PC-9 (cell line): ENCODE results near the gene FAM78B. TPM values are rescaled to one million over a fixed set of nuclear protein-coding genes. Genes with fewer than 3 reads are reported as not detected.

Source experiments
- BruUV-seq: library from RNA; stranded (reverse); fragments of 400-500 nt; replicated peaks from 2 replicates; lab custom pipeline; 2021; lab: Mats Ljungman, UMichigan
- CTCF ChIA-PET: fragments of 300-600 bp; sonication (Branson Sonifier 250); formaldehyde crosslinking; loops from one replicate; lab custom pipeline; 2022; ENCODE audit warnings: antibody characterized with exemption; lab: Charles Lee
- POLR2A ChIA-PET: fragments of 300-600 bp; sonication (Branson Sonifier 250); formaldehyde crosslinking; loops from one replicate; lab custom pipeline; 2022; ENCODE audit warnings: antibody characterized with exemption; ENCODE audit not compliant: unreplicated experiment; lab: Charles Lee
- DNase-seq, 2 experiments: peaks; one replicate each; pipeline versions ENCODE4 v3.0.0 to v3.0.0-alpha.2; 2015 to 2022; ENCODE audit warnings: mixed read lengths in 1 of 2
- H2AFZ ChIP-seq: fragments of 200-600 bp; sonication (generic); 2 replicates; pipeline ENCODE4 v1.8.1; 2017; ENCODE audit warnings: antibody characterized with exemption
- H3F3A ChIP-seq: fragments of 200-600 bp; sonication (generic); 2 replicates; pipeline ENCODE4 v1.8.1; 2017; ENCODE audit warnings: antibody characterized with exemption, mild to moderate bottlenecking, low read depth; ENCODE audit not compliant: insufficient read depth
- H3K27ac ChIP-seq: fragments of 200-600 bp; sonication (generic); 2 replicates; pipeline ENCODE4 v1.6.1; 2016; ENCODE audit warnings: mixed run types
- H3K27me3 ChIP-seq: fragments of 200-600 bp; sonication (generic); 2 replicates; pipeline ENCODE4 v1.6.1; 2016; ENCODE audit warnings: low read depth, mixed run types; ENCODE audit not compliant: insufficient read depth
- H3K36me3 ChIP-seq: fragments of 200-600 bp; sonication (generic); 2 replicates; pipeline ENCODE4 v1.6.1; 2016; ENCODE audit warnings: low read depth, mixed run types
- H3K4me1 ChIP-seq: fragments of 200-600 bp; sonication (generic); replicated peaks from 2 replicates; pipeline ENCODE4 v1.6.1; 2016; ENCODE audit warnings: mixed run types; ENCODE audit not compliant: insufficient read depth
- H3K4me2 ChIP-seq: fragments of 200-600 bp; sonication (generic); 2 replicates; pipeline ENCODE4 v1.6.1; 2017; ENCODE audit warnings: mixed run types
- H3K4me3 ChIP-seq: fragments of 200-600 bp; sonication (generic); 2 replicates; pipeline ENCODE4 v1.6.1; 2016; ENCODE audit warnings: mixed run types
- H3K79me2 ChIP-seq: fragments of 200-600 bp; sonication (generic); 2 replicates; pipeline ENCODE4 v1.6.1; 2017; ENCODE audit warnings: low read depth, mixed run types
- H3K9me2 ChIP-seq: fragments of 200-600 bp; sonication (generic); 2 replicates; pipeline ENCODE4 v1.8.1; 2017; ENCODE audit warnings: mild to moderate bottlenecking; ENCODE audit not compliant: insufficient read depth
- H3K9me3 ChIP-seq: fragments of 200-600 bp; sonication (generic); 2 replicates; pipeline ENCODE4 v1.8.1; 2016; ENCODE audit warnings: low read depth; ENCODE audit not compliant: insufficient read depth
- H4K20me1 ChIP-seq: fragments of 200-600 bp; sonication (generic); 2 replicates; pipeline ENCODE4 v1.8.1; 2017; ENCODE audit not compliant: insufficient read depth
- EZH2 ChIP-seq: fragments of 200-600 bp; sonication (generic); IDR thresholded peaks from 2 replicates; pipeline ENCODE4 v1.8.0; 2017; ENCODE audit warnings: antibody characterized with exemption, low read depth
- intact Hi-C: fragments of 100-400 bp; cut with micrococcal nuclease; formaldehyde crosslinking; loops from one replicate; pipeline ENCODE4 v1.10.0; 2022; ENCODE audit not compliant: unreplicated experiment
- total RNA-seq: library from RNA; stranded (reverse); gene quantifications from 2 replicates; pipeline ENCODE4 v1.2.3, GENCODE V29; 2021
- TF ChIP-seq, protein P1 (sequence below): fragments of 200-600 bp; sonication (generic); conservative IDR thresholded peaks from 2 replicates; pipeline ENCODE4 v1.6.1; 2017; ENCODE audit warnings: mixed run types, antibody characterized with exemption, mild to moderate bottlenecking, moderate library complexity

FAM78B gene
- total RNA-seq, 1 experiment from 2014 or later, result not detected

DNA sequence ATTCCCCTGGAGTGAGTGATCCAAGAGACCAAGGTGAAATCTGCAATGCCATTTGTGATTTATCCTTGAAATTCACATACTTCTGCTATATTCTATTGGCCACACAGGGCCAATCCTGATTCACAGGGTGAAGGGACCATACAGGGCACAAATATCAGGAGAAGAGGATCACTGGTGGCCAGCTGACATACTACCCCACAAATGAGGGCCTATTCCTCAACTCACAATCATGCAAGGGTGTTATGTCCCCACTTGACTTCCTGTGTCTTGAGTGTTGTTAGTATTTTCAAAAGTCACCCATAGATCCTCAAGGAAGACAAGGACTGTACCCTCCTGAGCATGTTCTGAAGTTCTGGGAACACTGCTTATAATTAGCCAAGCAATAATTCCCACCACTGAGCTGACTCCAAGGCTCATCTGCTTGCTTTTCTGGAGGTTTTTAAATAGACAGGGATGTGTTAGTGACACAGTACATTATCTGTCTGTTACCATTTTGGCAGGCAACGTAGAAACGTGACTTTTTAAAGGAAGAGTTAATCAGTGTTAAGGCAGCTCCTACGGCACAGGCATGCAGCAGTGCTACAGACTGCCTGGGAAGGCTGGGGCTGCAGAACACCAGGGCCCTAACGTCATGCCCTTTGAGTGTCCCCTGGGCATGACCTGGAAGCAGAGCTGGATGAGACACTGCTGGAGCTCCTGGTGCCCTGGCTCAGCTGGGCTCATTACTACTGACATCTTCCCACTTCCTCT lies 137.4 kb downstream of the FAM78B start:
- Histone ChIP-seq H4K20me1 (no peaks in the 10 kb centered on the region), H3K79me2 (no peaks in the 10 kb centered on the region), H3K36me3 (no peaks in the 10 kb centered on the region), H3K4me3 (no peak overlapping the region), H3K9me2 (0 out of 2 replicates have a peak, but pooled peaks cover 6% of the 10 kb centered on the region), H3K27ac (no peak overlapping the region), H3F3A (no peaks in the 10 kb centered on the region), H3K4me1 (no peaks in the 10 kb centered on the region), H3K9me3 (no peaks in the 10 kb centered on the region), H2AFZ (no peak overlapping the region), H3K27me3 (no peaks in the 10 kb centered on the region; the same call in 1 of the 2 replicates), H3K4me2 (no peak overlapping the region)
- TF ChIP-seq, protein P1, sequence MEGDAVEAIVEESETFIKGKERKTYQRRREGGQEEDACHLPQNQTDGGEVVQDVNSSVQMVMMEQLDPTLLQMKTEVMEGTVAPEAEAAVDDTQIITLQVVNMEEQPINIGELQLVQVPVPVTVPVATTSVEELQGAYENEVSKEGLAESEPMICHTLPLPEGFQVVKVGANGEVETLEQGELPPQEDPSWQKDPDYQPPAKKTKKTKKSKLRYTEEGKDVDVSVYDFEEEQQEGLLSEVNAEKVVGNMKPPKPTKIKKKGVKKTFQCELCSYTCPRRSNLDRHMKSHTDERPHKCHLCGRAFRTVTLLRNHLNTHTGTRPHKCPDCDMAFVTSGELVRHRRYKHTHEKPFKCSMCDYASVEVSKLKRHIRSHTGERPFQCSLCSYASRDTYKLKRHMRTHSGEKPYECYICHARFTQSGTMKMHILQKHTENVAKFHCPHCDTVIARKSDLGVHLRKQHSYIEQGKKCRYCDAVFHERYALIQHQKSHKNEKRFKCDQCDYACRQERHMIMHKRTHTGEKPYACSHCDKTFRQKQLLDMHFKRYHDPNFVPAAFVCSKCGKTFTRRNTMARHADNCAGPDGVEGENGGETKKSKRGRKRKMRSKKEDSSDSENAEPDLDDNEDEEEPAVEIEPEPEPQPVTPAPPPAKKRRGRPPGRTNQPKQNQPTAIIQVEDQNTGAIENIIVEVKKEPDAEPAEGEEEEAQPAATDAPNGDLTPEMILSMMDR, result no peak
- no peak for DNase-seq
- intact Hi-C loops, result no loop called here
- ChIA-PET CTCF (no interaction called here), POLR2A (no interaction called here)
- BruUV-seq, result no TSS peak

DNA sequence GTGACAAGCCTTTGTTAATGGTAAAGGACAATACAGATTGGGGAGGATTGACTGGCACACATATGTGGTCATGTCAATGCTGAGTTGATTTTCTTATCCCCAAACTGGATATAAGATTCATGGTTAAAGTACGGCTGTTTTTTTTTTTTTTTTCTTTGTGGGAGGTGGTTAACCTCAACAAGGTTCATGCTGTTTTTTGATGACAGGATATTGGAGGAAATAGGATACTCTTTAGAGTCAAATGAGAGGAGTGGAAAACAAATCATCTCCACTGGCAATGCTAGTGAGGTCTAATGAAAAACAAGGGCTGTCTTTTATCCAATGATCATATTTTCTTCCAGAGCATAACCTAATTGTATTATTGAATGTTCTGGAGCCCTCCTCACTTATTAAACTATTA lies 140.2 kb downstream of the FAM78B start:
- TF ChIP-seq, protein P1, result no peak
- no peak for TF ChIP-seq EZH2
- no TSS peak for BruUV-seq
- H3K27me3 ChIP-seq, result no peaks in the 10 kb centered on the region; the same call in 1 of the 2 replicates

DNA sequence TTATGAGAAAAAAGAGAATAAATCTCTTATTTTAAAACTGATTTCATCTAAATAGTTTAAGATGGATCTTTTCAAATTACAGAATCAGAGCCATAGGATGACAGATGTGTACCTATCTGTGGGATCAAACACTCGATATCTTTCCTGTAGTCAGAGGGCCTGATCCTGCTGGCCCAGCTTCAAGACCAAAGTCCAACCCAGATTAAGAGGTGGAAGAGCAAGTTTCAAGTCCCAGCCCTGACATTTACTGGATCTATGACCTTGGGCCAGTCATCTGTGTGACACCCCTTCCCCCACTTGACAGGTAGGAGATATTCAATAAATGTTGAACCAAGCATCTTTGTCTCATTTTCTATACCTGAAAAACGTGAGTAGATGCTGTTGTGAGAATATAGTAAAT lies 140.7 kb downstream of the FAM78B start:
- intact Hi-C loops, result no loop called here
- BruUV-seq, result no TSS peak
- H3K4me3 ChIP-seq, result no peak overlapping the region

More for the DNA sequence above, 140.2 kb downstream of the FAM78B start:
- CTCF ChIA-PET, result no interaction called here
- Histone ChIP-seq H3F3A (no peaks in the 10 kb centered on the region), H3K79me2 (no peaks in the 10 kb centered on the region), H3K36me3 (no peaks in the 10 kb centered on the region), H3K9me2 (0 out of 2 replicates have a peak, but pooled peaks cover 6% of the 10 kb centered on the region), H2AFZ (no peak overlapping the region), H3K27ac (no peak overlapping the region), H3K4me2 (no peak overlapping the region), H3K9me3 (no peaks in the 10 kb centered on the region), H4K20me1 (no peaks in the 10 kb centered on the region), H3K4me1 (no peaks in the 10 kb centered on the region), H3K4me3 (no peak overlapping the region)
- DNase-seq, result no peak
- POLR2A ChIA-PET, result no interaction called here
- intact Hi-C loops, result no loop called here

More for the DNA sequence above, 140.7 kb downstream of the FAM78B start:
- Histone ChIP-seq H3K9me2 (0 out of 2 replicates have a peak, but pooled peaks cover 2% of the 10 kb centered on the region), H3F3A (no peaks in the 10 kb centered on the region), H3K4me1 (no peaks in the 10 kb centered on the region), H3K27me3 (no peaks in the 10 kb centered on the region; the same call in 1 of the 2 replicates), H2AFZ (no peak overlapping the region), H3K4me2 (no peak overlapping the region), H3K9me3 (no peaks in the 10 kb centered on the region), H3K36me3 (no peaks in the 10 kb centered on the region), H3K79me2 (no peaks in the 10 kb centered on the region), H4K20me1 (no peaks in the 10 kb centered on the region), H3K27ac (no peak overlapping the region)
- no peak for TF ChIP-seq EZH2
- TF ChIP-seq, protein P1, result no peak
- no peak for DNase-seq
- POLR2A ChIA-PET, result no interaction called here
- CTCF ChIA-PET, result no interaction called here
